Fibroblast of lung (primary cell): ENCODE data around the gene ZNRD2. TPM values are rescaled to one million over a fixed set of nuclear protein-coding genes. Genes with fewer than 3 reads are reported as not detected.

Experiments used
- DNase-seq, 2 donors: peaks; one replicate each; pipeline versions ENCODE4 v3.0.0 to v3.0.0-alpha.2; 2010; ENCODE audit warnings: low read depth in 2 of 2
- H2AFZ ChIP-seq: 2 replicates; pipeline ENCODE4 v1.5.1; 2012; ENCODE audit warnings: low read length, control low read depth, inconsistent platforms
- H3K27ac ChIP-seq: 2 replicates; pipeline ENCODE4 v1.5.1; 2011; ENCODE audit warnings: low read length, control low read depth; ENCODE audit not compliant: insufficient read depth
- H3K27me3 ChIP-seq: 2 replicates; pipeline ENCODE4 v1.5.1; 2011; ENCODE audit warnings: mild to moderate bottlenecking, low read length; ENCODE audit not compliant: control insufficient read depth, insufficient read depth
- H3K36me3 ChIP-seq: 2 replicates; pipeline ENCODE4 v1.5.1; 2011; ENCODE audit warnings: low read length; ENCODE audit not compliant: control insufficient read depth, insufficient read depth
- H3K4me1 ChIP-seq: 2 replicates; pipeline ENCODE4 v1.5.1; 2011; ENCODE audit warnings: low read length; ENCODE audit not compliant: control insufficient read depth, insufficient read depth; ENCODE audit errors: extremely low read depth
- H3K4me2 ChIP-seq: 2 replicates; pipeline ENCODE4 v1.5.1; 2011; ENCODE audit warnings: low read length, control low read depth; ENCODE audit not compliant: insufficient read depth; ENCODE audit errors: extremely low read depth
- H3K4me3 ChIP-seq, 4 experiments: fragments of 200-600 bp in 1 of 4; sonication (generic) in 1 of 4; replicated peaks in 1 of 4; 2 replicates each; pipeline ENCODE4 v1.5.1; 2011 to 2016; ENCODE audit warnings: low read length in 4 of 4, low read depth in 3 of 4, mild to moderate bottlenecking in 3 of 4, control low read depth in 2 of 4, inconsistent platforms in 1 of 4, mixed read lengths in 1 of 4; ENCODE audit not compliant: insufficient read depth in 1 of 4; ENCODE audit errors: control extremely low read depth in 1 of 4
- H3K79me2 ChIP-seq: 2 replicates; pipeline ENCODE4 v1.5.1; 2012; ENCODE audit warnings: mild to moderate bottlenecking, low read length, inconsistent platforms; ENCODE audit not compliant: control insufficient read depth, insufficient read depth
- H3K9ac ChIP-seq: 2 replicates; pipeline ENCODE4 v1.5.1; 2011; ENCODE audit warnings: mild to moderate bottlenecking, low read length, control low read depth; ENCODE audit not compliant: insufficient read depth
- H3K9me3 ChIP-seq: 2 replicates; pipeline ENCODE4 v1.5.1; 2012; ENCODE audit warnings: low read depth, low read length; ENCODE audit not compliant: control insufficient read depth, insufficient read depth
- H4K20me1 ChIP-seq: 2 replicates; pipeline ENCODE4 v1.5.1; 2011; ENCODE audit warnings: low read length; ENCODE audit not compliant: control insufficient read depth, insufficient read depth; ENCODE audit errors: extremely low read depth
- EZH2 ChIP-seq: IDR thresholded peaks from 2 replicates; pipeline ENCODE4 v1.5.1; 2012; ENCODE audit warnings: low read length, control low read depth, mild to moderate bottlenecking; ENCODE audit errors: missing control alignments
- polyA plus RNA-seq, 2 donors: library from polyadenylated mRNA; depleted of rRNA in 1 of 2; stranded (reverse) in 1 of 2; unstranded in 1 of 2; fragments of >200 nt; gene quantifications; 2 replicates each; pipeline ENCODE4 v1.2.1, GENCODE V29; 2011 to 2012; ENCODE audit warnings: missing spikeins in 1 of 2
- total RNA-seq: library from RNA; depleted of rRNA; stranded (reverse); fragments of >200 nt; gene quantifications from 2 replicates; pipeline ENCODE4 v1.2.1, GENCODE V29; 2014
- TF ChIP-seq, protein P1 (sequence below), 2 donors: IDR thresholded peaks in 1 of 2; conservative IDR thresholded peaks in 1 of 2; 1 replicate in 1 of 2; 2 replicates in 1 of 2; pipeline ENCODE4 v1.5.1; 2011 to 2012; ENCODE audit warnings: low read length in 2 of 2, control low read depth in 1 of 2, inconsistent platforms in 1 of 2, low read depth in 1 of 2, mild to moderate bottlenecking in 1 of 2

Gene ZNRD2
- total and polyA plus RNA-seq, 2 donors (not counting 1 experiment from before 2014, with no cell fraction given), result 20.8 to 25.8 TPM

- no peak overlapping the region for H3K4me2 ChIP-seq
- H3K9ac ChIP-seq, result no peak overlapping the region
- no peak overlapping the region for H2AFZ ChIP-seq
- H3K4me1 ChIP-seq, result peaks cover 3% of the 10 kb centered on the region
- TF ChIP-seq, protein P1, sequence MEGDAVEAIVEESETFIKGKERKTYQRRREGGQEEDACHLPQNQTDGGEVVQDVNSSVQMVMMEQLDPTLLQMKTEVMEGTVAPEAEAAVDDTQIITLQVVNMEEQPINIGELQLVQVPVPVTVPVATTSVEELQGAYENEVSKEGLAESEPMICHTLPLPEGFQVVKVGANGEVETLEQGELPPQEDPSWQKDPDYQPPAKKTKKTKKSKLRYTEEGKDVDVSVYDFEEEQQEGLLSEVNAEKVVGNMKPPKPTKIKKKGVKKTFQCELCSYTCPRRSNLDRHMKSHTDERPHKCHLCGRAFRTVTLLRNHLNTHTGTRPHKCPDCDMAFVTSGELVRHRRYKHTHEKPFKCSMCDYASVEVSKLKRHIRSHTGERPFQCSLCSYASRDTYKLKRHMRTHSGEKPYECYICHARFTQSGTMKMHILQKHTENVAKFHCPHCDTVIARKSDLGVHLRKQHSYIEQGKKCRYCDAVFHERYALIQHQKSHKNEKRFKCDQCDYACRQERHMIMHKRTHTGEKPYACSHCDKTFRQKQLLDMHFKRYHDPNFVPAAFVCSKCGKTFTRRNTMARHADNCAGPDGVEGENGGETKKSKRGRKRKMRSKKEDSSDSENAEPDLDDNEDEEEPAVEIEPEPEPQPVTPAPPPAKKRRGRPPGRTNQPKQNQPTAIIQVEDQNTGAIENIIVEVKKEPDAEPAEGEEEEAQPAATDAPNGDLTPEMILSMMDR (conservative IDR thresholded peaks at IDR 0.05 in 1 of 2, IDR thresholded peaks at IDR 0.05 in 1 of 2; ENCODE audit: low read depth in 1 of 2, low read length in 2 of 2), result no peak
- TF ChIP-seq EZH2, result no peak
- no peaks in the 10 kb centered on the region for H4K20me1 ChIP-seq
- DNase-seq, result no peak
- no peak overlapping the region for H3K27ac ChIP-seq
- no peak overlapping the region for H3K4me3 ChIP-seq
- H3K27me3 ChIP-seq, result no peaks in the 10 kb centered on the region
- no peaks in the 10 kb centered on the region for H3K79me2 ChIP-seq
- H3K36me3 ChIP-seq, result peaks cover 21% of the 10 kb centered on the region
- no peaks in the 10 kb centered on the region for H3K9me3 ChIP-seq
Observed at GRCh38 chr11:65604258-65604657, 34.0 kb downstream of the ZNRD2 start.

- DNase-seq, result peak; percentile 93 to 97
- H3K4me1 ChIP-seq, result peaks cover 22% of the 10 kb centered on the region
- no peaks in the 10 kb centered on the region for H4K20me1 ChIP-seq
- H3K79me2 ChIP-seq, result peaks cover 18% of the 10 kb centered on the region
- no peaks in the 10 kb centered on the region for H3K27me3 ChIP-seq
- peaks cover 27% of the 10 kb centered on the region for H3K36me3 ChIP-seq
- H3K4me3 ChIP-seq, result peak overlapping the region in 3 of 4 experiments; percentile 19 to 32 (median 31)
- no peak overlapping the region for H3K9ac ChIP-seq
- no peaks in the 10 kb centered on the region for H3K9me3 ChIP-seq
- TF ChIP-seq, protein P1 (conservative IDR thresholded peaks at IDR 0.05 in 1 of 2, IDR thresholded peaks at IDR 0.05 in 1 of 2; ENCODE audit: low read depth in 1 of 2, low read length in 2 of 2), result no peak
- no peak for TF ChIP-seq EZH2
- H2AFZ ChIP-seq, result no peak overlapping the region
- peak overlapping the region; percentile 54 for H3K4me2 ChIP-seq
- H3K27ac ChIP-seq, result peak overlapping the region; percentile 69
Observed at GRCh38 chr11:65606876-65607613, 36.8 kb downstream of the ZNRD2 start.

DNA sequence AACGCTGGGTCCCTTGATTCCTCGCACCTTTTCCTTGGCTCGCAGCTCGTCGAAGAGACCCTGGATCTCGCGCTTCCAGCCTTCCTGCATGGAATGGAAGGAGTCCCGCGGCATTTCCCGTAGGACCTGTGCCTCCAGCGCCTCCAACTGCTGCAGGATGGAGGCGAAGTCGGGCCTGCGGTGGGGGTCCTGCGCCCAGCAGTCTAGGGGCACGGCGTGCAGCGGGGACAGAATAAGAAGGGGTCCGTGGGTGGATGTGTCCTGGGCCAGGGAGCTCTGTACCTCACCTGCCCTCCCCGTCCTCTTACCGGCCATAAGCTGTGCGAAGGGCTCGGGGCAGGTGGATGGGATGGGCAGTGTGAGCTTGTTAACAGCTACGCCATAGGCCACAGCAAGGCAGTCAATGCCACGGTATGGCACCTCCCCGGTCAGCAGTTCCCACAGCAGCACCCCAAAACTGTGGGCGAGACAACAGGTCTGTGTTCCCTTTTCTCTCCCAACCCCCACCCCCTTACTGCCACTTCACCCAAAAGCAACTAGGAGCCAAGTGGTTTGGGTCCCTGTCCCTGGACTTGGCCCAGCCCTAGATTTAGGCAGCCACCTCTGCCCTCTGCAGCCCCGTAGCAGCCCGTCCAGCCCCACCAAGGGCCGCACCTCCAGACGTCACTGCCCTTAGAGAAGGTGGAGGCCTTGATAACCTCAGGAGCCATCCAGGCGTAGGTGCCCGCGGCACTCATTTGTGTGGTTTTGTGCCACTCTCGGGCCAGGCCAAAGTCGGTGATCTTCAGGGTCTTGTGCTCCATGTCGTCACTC is 37.5 kb downstream of the ZNRD2 start:
- no peak for DNase-seq
- Histone ChIP-seq H3K4me3 (peak overlapping the region in 2 of 4 experiments; percentile 19 to 32), H4K20me1 (no peaks in the 10 kb centered on the region), H3K27me3 (no peaks in the 10 kb centered on the region), H3K9me3 (no peaks in the 10 kb centered on the region), H3K4me1 (peaks cover 30% of the 10 kb centered on the region), H2AFZ (no peak overlapping the region), H3K9ac (no peak overlapping the region), H3K4me2 (peak overlapping the region; percentile 54), H3K36me3 (peaks cover 27% of the 10 kb centered on the region), H3K79me2 (peaks cover 25% of the 10 kb centered on the region), H3K27ac (peak overlapping the region; percentile 23)
- TF ChIP-seq, protein P1 (conservative IDR thresholded peaks at IDR 0.05 in 1 of 2, IDR thresholded peaks at IDR 0.05 in 1 of 2; ENCODE audit: low read depth in 1 of 2, low read length in 2 of 2), result no peak
- no peak for TF ChIP-seq EZH2
